ENCODE data around the gene PTPRD.

PTPRD gene

DNA sequence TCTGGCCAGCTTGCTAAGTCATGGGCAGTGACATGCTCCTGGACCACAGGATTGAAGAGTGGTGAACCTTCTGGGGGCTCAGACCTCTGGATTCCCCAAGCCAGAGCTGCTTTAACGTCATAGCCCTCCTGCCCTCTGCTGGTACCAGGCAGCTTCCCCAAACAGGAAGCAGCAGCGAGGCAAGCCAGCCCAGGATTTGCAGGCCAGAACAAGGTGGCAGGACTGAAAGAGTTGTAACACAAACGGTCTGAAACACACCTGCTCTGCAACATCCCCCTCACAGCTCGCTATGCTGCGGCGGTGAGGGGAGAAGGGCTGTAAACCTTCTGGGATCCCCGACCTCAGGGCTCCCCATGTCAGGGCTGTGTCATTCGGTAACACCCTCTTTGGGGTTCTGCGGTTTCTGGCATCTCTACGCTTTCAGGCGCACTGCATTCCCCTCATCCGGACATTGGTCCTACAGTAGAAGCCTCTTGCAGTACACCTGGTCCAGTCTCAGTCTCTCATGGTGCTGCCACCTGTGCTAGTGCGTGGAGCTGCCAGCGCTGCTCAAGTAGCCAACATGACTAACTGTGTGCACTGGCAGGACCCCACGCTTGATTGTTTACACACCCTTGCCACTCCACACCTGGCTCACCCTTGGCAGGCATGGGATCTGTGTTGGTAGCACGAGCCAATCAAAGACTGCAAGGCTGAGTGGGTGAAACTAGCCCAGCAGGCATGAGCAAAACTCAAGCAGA is 893.3 kb downstream of the PTPRD start:
- no peak for DNase-seq (ENCODE audit: extremely low read depth, low read depth)
- H3K4me3 ChIP-seq (replicated peaks; ENCODE audit: low read depth, low read length), result no peak overlapping the region
- TF ChIP-seq, protein P1, sequence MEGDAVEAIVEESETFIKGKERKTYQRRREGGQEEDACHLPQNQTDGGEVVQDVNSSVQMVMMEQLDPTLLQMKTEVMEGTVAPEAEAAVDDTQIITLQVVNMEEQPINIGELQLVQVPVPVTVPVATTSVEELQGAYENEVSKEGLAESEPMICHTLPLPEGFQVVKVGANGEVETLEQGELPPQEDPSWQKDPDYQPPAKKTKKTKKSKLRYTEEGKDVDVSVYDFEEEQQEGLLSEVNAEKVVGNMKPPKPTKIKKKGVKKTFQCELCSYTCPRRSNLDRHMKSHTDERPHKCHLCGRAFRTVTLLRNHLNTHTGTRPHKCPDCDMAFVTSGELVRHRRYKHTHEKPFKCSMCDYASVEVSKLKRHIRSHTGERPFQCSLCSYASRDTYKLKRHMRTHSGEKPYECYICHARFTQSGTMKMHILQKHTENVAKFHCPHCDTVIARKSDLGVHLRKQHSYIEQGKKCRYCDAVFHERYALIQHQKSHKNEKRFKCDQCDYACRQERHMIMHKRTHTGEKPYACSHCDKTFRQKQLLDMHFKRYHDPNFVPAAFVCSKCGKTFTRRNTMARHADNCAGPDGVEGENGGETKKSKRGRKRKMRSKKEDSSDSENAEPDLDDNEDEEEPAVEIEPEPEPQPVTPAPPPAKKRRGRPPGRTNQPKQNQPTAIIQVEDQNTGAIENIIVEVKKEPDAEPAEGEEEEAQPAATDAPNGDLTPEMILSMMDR (IDR thresholded peaks at IDR 0.05; ENCODE audit: low read depth, low read length, missing control alignments), result no peak

DNA sequence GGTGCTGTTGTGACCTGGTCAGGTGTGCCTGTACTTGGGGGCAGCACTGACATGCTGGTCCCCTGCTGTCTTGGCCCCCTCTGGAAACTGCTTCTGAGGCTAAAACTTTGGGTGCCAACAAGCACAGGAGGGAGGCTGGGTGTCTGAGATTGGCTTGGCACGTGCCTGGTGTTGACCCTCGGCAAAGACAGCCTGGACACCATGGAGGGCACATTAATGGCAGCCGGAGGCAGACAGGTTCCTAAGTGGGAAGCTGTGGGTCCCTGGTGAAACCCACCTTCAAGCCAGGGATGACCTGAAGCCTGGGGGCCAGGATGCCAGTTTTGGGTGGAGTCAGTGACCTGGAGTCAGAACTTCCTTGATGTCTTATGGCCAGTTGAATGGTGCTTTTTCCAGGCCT is 894.1 kb downstream of the PTPRD start:
- no peak overlapping the region for H3K4me3 ChIP-seq (replicated peaks; ENCODE audit: low read depth, low read length)
- TF ChIP-seq, protein P1 (IDR thresholded peaks at IDR 0.05; ENCODE audit: low read depth, low read length, missing control alignments), result no peak
- DNase-seq (ENCODE audit: extremely low read depth, low read depth), result no peak

DNA sequence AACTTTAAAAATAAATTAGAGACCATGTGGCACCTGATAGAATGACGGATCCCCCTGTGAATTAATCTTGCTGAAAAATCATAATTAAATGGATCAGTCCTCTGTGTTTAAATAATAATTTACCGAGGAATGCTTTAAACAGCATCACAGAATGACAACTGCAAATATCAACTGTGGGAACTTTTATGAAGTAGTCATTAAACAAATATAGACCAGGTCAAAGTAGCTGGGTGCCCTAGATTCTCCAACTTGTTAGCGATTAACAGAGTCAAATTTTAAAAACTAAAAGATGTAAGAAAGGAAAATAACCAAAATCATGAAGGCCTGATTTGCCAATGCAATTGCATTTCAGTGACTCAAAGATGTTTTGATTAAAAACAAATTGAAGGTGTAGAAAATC is 933.4 kb downstream of the PTPRD start:
- TF ChIP-seq, protein P1 (IDR thresholded peaks at IDR 0.05; ENCODE audit: low read depth, low read length, missing control alignments), result no peak

DNA sequence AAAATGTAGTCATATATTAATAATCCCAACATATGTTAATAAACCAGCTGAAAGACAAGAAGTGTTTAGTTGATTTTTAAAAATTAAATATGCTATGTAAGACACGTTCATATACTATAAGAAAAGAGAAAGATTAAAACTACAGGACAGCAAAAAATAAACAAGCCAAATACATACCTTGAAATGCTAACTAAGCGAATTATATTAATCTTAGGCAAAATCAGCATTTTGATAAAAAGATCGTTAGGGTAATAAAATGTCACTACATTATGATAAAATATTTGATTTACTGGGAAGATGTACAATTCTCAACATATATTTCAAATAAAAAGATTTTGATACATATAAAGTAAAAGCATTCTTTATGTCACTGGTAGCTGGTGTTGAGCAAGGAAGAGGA is 938.3 kb downstream of the PTPRD start:
- DNase-seq (ENCODE audit: extremely low read depth, low read depth), result no peak
- no peak overlapping the region for H3K4me3 ChIP-seq (replicated peaks; ENCODE audit: low read depth, low read length)

More for the DNA sequence above, 933.4 kb downstream of the PTPRD start:
- no peak for DNase-seq (ENCODE audit: extremely low read depth, low read depth)
- no peak overlapping the region for H3K4me3 ChIP-seq (replicated peaks; ENCODE audit: low read depth, low read length)

DNA sequence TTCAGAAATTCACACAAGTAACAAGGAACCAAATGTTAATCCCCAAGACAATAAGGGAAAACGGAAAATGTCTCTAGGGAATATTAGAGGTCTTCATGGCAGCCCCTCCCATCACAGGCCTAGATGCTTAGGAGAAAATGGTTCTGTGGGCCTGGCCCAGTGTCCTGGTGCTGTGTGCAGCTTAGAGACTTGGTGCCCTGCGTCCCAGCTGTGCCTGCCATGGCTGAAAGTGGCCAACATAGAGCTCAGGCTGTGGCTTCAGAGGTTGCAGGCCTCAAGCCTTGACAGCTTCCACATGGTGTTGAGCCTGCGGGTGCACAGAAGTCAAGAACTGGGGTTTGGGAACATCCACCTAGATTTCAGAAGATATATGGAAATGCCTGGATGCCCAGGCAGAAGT is 942.3 kb downstream of the PTPRD start:
- TF ChIP-seq, protein P1 (IDR thresholded peaks at IDR 0.05; ENCODE audit: low read depth, low read length, missing control alignments), result no peak
- DNase-seq (ENCODE audit: extremely low read depth, low read depth), result no peak
- H3K4me3 ChIP-seq (replicated peaks; ENCODE audit: low read depth, low read length), result no peak overlapping the region

More for the DNA sequence above, 938.3 kb downstream of the PTPRD start:
- TF ChIP-seq, protein P1 (IDR thresholded peaks at IDR 0.05; ENCODE audit: low read depth, low read length, missing control alignments), result no peak

DNA sequence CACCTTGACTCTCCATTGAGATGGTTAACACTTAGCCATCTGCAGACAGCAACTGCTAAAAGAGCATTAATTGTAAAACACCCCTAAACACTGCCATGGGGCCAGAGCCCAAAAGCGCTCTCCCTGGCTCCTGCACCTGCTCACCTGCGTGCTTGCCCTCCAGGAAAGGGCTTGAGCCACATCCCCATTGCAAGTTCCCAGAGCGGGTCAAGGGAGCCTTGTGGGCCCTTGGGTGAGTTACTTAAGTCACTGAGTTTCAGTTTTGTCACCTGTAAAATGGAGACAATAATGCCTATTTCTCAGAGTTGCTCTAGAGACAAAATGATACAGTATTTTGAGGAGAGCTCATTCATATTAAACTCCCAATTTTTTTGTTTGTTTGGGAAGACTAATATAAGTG is 967.8 kb downstream of the PTPRD start:
- H3K4me3 ChIP-seq (replicated peaks; ENCODE audit: low read depth, low read length), result no peak overlapping the region
- TF ChIP-seq, protein P1 (IDR thresholded peaks at IDR 0.05; ENCODE audit: low read depth, low read length, missing control alignments), result no peak
- DNase-seq (ENCODE audit: extremely low read depth, low read depth), result no peak

DNA sequence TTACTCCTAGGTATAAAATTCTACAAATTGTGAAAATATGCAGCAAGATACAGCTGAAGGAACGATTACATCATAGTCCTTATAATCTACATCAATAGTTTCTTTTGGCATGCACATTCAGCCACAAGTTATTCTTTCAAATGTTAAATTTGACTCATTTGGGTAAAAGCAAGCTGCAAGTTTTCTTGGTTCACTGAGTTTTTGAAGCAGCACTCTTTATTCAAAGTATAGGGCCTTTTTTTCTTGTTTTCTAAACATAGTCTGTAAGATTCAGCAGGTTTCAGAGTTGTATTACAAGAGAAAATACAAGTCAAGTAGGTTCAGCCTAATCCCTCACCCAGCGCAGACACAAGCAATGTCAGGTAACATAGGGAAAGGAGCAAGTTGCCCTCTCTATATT is 981.5 kb downstream of the PTPRD start:
- DNase-seq (ENCODE audit: extremely low read depth, low read depth), result no peak
- H3K4me3 ChIP-seq (replicated peaks; ENCODE audit: low read depth, low read length), result no peak overlapping the region
- TF ChIP-seq, protein P1 (IDR thresholded peaks at IDR 0.05; ENCODE audit: low read depth, low read length, missing control alignments), result no peak
